Activated CD4-positive, alpha-beta memory T cell treated with anti-CD3 and anti-CD28 coated beads for 36 hours (primary cell): ENCODE results near the gene ZFP30. TPM values are rescaled to one million over a fixed set of nuclear protein-coding genes. Genes with fewer than 3 reads are reported as not detected.

ENCODE experiments used
- total RNA-seq, 2 experiments: library from RNA; stranded (reverse); gene quantifications; one replicate each; pipeline ENCODE4 v1.2.3, GENCODE V29; 2021

ZFP30 gene
- total RNA-seq, 2 experiments from 2014 or later: 11.1 to 11.4 TPM

Other genes with a start within 250 kb of the ZFP30 start
- gene ZNF569, start 188.0 kb downstream of the ZFP30 start, total RNA-seq: 1 to 10 TPM; 5.3 to 7.2 TPM
- gene ZNF570, start 186.1 kb downstream of the ZFP30 start, total RNA-seq: 1 to 10 TPM; 4.3 TPM
- gene ZNF793, start 148.5 kb downstream of the ZFP30 start, total RNA-seq: 1 to 10 TPM; 2.4 to 3.4 TPM
- gene ZNF571, start 60.7 kb downstream of the ZFP30 start, total RNA-seq: 1 to 10 TPM; 2.7 to 4.0 TPM
- 1 to 10 TPM in 1 of 2 experiments, under 1 TPM in 1; 0.86 to 1.1 TPM for gene ZNF540, start 60.6 kb downstream of the ZFP30 start, total RNA-seq
- gene ZNF607, start 64.3 kb upstream of the ZFP30 start, total RNA-seq: 1 to 10 TPM; 5.3 to 7.0 TPM
- gene ZNF573, start 124.1 kb upstream of the ZFP30 start, total RNA-seq: 1 to 10 TPM; 7.7 to 7.8 TPM